ENCODE results near the gene RFT1.
A peak's percentile ranks its signal among the peaks of the same experiment; 100 is the strongest.

RFT1 gene

DNA sequence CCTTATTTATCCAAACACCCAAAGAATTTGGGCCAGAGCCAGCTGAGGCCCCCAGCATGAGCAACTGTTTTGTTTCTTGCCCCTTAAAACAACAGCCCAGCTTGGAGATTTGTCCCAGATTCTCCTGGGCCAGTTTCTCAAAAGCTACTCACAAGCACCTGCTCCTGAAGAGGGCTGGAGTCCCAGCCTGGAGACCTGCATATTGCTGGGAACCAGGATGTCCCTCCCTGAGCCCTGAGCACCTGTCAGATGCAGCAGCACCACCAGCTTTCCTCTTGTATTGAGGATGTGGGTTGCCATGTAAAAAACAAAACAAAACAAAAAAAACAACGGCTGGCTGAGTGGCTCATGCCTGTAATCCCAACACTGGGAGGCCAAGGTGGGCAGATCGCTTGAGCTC lies 7.0 kb upstream of the RFT1 start:
- Histone ChIP-seq H3K27ac (ENCODE audit: low read depth, low read length) (no peak overlapping the region), H3K36me3 (ENCODE audit: control insufficient read depth, low read length) (no peaks in the 10 kb centered on the region), H3F3A (ENCODE audit: control insufficient read depth, insufficient read depth) (no peaks in the 10 kb centered on the region), H3K9me2 (replicated peaks; ENCODE audit: control insufficient read depth, low read length) (no peaks in the 10 kb centered on the region), H3K79me2 (ENCODE audit: control insufficient read depth, low read length) (no peaks in the 10 kb centered on the region), H3K4me1 (ENCODE audit: control insufficient read depth, low read length) (peaks cover 35% of the 10 kb centered on the region), H3K4me2 (ENCODE audit: low read length) (peak overlapping the region; percentile 25; the same call in 1 of the 2 replicates), H3K27me3 (ENCODE audit: control insufficient read depth, low read length) (no peaks in the 10 kb centered on the region), H3K9me3 (ENCODE audit: control insufficient read depth, insufficient read depth, low read length) (no peaks in the 10 kb centered on the region), H3K4me3 (ENCODE audit: low read length) (no peak overlapping the region), H4K20me1 (ENCODE audit: control insufficient read depth, insufficient read depth, low read depth, low read length) (no peaks in the 10 kb centered on the region)
- no peak for TF ChIP-seq EZH2phosphoT487 (IDR thresholded peaks at IDR 0.05; ENCODE audit: borderline replicate concordance, low read length)
- TF ChIP-seq, protein P1, sequence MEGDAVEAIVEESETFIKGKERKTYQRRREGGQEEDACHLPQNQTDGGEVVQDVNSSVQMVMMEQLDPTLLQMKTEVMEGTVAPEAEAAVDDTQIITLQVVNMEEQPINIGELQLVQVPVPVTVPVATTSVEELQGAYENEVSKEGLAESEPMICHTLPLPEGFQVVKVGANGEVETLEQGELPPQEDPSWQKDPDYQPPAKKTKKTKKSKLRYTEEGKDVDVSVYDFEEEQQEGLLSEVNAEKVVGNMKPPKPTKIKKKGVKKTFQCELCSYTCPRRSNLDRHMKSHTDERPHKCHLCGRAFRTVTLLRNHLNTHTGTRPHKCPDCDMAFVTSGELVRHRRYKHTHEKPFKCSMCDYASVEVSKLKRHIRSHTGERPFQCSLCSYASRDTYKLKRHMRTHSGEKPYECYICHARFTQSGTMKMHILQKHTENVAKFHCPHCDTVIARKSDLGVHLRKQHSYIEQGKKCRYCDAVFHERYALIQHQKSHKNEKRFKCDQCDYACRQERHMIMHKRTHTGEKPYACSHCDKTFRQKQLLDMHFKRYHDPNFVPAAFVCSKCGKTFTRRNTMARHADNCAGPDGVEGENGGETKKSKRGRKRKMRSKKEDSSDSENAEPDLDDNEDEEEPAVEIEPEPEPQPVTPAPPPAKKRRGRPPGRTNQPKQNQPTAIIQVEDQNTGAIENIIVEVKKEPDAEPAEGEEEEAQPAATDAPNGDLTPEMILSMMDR (IDR thresholded peaks at IDR 0.05; ENCODE audit: low read depth, low read length, poor library complexity, severe bottlenecking), result no peak

DNA sequence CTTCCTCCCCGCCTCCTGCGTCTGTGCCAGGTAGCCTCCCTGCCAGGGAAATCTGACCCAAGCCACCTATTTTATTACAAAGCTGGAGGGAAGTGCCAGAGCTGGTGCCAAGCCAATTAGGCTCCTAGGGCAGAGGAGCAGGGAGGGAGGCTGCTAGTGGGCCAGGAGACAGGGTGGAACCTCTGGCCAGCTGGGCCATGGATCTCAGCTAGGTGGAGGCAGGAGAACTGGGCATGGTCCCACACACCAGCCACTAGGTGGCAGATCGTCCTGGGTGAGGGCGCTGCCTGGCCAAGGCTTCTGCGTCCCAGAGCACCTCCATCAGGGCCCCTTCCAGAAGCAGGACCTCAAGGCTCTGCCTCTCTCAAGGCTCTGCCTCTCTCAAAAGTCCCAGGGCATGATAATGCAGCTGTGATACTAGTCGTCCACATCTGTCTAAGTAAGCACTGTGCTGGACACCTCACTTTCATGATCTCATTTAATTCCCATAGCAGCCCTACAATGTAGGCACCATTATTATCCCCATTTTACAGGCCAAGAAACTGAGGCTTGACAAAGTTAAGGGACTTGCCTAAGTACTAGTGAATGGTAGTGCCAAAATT lies 4.5 kb upstream of the RFT1 start:
- Histone ChIP-seq H3K27ac (ENCODE audit: low read depth, low read length) (no peak overlapping the region), H3K27me3 (ENCODE audit: control insufficient read depth, low read length) (no peaks in the 10 kb centered on the region), H3K4me3 (ENCODE audit: low read length) (no peak overlapping the region), H3K36me3 (ENCODE audit: control insufficient read depth, low read length) (peaks cover 4% of the 10 kb centered on the region), H3K4me1 (ENCODE audit: control insufficient read depth, low read length) (peaks cover 34% of the 10 kb centered on the region), H3K9me3 (ENCODE audit: control insufficient read depth, insufficient read depth, low read length) (no peaks in the 10 kb centered on the region), H3K79me2 (ENCODE audit: control insufficient read depth, low read length) (peaks cover 15% of the 10 kb centered on the region), H3K4me2 (ENCODE audit: low read length) (no peak overlapping the region), H4K20me1 (ENCODE audit: control insufficient read depth, insufficient read depth, low read depth, low read length) (no peaks in the 10 kb centered on the region), H3K9me2 (replicated peaks; ENCODE audit: control insufficient read depth, low read length) (no peaks in the 10 kb centered on the region), H3F3A (ENCODE audit: control insufficient read depth, insufficient read depth) (no peaks in the 10 kb centered on the region)
- TF ChIP-seq, protein P1 (IDR thresholded peaks at IDR 0.05; ENCODE audit: low read depth, low read length, poor library complexity, severe bottlenecking), result peak; percentile 97
- no peak for TF ChIP-seq EZH2phosphoT487 (IDR thresholded peaks at IDR 0.05; ENCODE audit: borderline replicate concordance, low read length)

DNA sequence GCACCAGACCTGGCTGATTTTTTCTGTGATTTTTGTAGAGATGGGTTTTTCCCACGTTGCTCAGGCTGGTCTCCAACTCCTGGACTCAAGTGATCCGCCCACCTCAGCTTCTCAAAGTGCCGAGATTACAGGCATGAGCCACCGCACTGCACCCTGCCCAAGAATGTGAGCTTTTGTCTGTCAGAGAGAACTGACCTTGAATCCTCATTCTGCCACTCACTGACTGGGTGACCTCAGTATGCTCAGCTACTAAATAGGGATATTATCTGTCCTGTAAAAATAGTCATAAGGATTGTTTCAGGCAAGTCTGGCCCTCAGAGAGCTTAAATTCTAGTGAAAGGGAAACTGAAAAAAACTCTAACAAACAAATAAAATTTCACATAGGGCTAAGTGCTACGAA lies 2.1 kb upstream of the RFT1 start:
- Histone ChIP-seq H4K20me1 (ENCODE audit: control insufficient read depth, insufficient read depth, low read depth, low read length) (no peaks in the 10 kb centered on the region), H3K79me2 (ENCODE audit: control insufficient read depth, low read length) (peaks cover 38% of the 10 kb centered on the region), H3K4me1 (ENCODE audit: control insufficient read depth, low read length) (peaks cover 38% of the 10 kb centered on the region), H3K27ac (ENCODE audit: low read depth, low read length) (no peak overlapping the region), H3K9me2 (replicated peaks; ENCODE audit: control insufficient read depth, low read length) (no peaks in the 10 kb centered on the region), H3F3A (ENCODE audit: control insufficient read depth, insufficient read depth) (no peaks in the 10 kb centered on the region), H3K4me2 (ENCODE audit: low read length) (no peak overlapping the region), H3K9me3 (ENCODE audit: control insufficient read depth, insufficient read depth, low read length) (no peaks in the 10 kb centered on the region), H3K4me3 (ENCODE audit: low read length) (no peak overlapping the region), H3K27me3 (ENCODE audit: control insufficient read depth, low read length) (no peaks in the 10 kb centered on the region), H3K36me3 (ENCODE audit: control insufficient read depth, low read length) (peaks cover 19% of the 10 kb centered on the region)
- TF ChIP-seq, protein P1 (IDR thresholded peaks at IDR 0.05; ENCODE audit: low read depth, low read length, poor library complexity, severe bottlenecking), result no peak
- TF ChIP-seq EZH2phosphoT487 (IDR thresholded peaks at IDR 0.05; ENCODE audit: borderline replicate concordance, low read length), result no peak

Data from DOHH2 (cell line).